NCI-H446 (cell line): ENCODE results near the gene MYT1.
"Not testable (repeated sequence)": the region's sequence is repeated elsewhere in the genome, so short reads cannot be mapped to it uniquely, and the experiment has no call there.

ENCODE experiments used
- DNase-seq, 2 experiments: peaks; one replicate each; lab custom pipeline; 2025; lab: John Stamatoyannopoulos, UW

The MYT1 gene

DNA sequence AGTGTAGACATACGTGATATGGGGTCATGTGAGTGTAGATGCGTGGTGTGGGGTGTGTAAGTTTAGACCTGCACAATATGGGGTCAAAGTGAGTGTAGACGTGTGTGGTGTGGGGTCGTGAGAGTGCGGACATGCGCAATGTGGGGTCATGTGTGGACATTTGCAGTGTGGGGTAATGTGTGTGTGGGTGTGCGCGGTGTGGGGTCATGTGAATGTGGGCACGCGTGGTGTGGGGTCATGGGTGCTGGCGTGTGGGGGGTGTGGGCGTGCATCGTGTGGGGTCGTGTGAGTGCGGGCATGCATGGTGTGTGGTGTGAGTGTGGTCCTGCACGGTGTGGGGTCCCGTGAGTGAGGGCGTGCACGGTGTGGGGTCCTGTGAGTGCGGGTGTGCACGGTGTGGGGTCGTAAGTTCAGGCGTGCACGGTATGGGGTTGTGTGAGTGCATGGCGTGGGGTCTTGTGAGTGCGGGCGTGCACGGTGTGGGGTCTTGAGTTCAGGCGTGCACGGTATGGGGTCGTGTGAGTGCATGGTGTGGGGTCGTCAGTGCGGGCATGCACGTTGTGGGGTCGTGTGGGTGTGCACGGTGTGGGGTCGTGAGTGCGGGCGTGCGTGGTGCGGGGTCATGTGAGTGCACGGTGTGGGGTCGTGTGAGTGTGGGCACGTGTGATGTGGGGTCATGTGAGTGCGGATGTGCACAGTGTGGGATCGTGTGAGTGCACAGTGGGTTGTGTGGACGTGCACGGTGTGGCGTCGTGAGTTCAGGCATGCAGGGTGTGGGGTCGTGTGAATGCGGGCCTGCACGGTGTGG is 105.6 kb downstream of the MYT1 start:
- no peak for DNase-seq

GRCh38 chr20:64271636-64272035 is 107.4 kb downstream of the MYT1 start:
- no peak for DNase-seq

GRCh38 chr20:64273109-64273508 is 108.9 kb downstream of the MYT1 start:
- no peak for DNase-seq

- DNase-seq, result no peak
Measured at GRCh38 chr20:64276817-64277216, 112.6 kb downstream of the MYT1 start.

- DNase-seq, result no peak
Measured at GRCh38 chr20:64277571-64278316, 113.5 kb downstream of the MYT1 start.

GRCh38 chr20:64278317-64278681 is 114.0 kb downstream of the MYT1 start:
- DNase-seq, result no peak

DNA sequence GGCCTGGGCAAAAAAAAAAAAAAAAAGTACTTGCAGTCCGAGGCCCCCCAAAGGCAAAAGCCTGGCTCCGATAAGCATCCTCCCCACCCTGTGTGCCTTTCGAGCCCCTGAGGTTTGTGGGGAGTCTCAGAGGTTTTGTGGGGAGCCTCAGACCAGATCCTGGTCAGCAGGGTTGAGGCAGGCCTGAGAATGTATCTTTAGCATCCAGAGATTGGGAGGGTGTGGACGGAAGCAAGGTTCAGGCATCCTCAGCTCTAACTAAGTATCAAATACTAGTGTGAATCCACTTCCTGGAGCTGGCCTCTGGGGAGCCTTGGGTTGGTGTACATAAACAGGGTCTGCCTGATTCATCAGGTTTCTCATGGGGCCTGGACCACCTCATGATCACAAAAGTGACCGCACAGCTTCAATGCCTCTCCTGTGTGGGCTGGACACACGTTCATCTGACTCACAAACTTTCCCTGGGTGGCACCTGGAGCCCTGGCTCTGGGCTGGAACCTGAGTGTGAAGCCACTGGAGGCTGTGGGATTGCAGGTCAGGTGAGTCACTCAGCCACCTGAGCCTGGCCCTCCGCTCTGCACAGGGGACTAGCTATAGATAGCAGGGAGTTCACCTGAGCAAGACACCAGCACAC is 115.7 kb downstream of the MYT1 start:
- DNase-seq, result no peak

GRCh38 chr20:64280460-64280843 is 116.2 kb downstream of the MYT1 start:
- no peak for DNase-seq

GRCh38 chr20:64283646-64284045 is 119.4 kb downstream of the MYT1 start:
- DNase-seq, result no peak

GRCh38 chr20:64285579-64286446 is 121.6 kb downstream of the MYT1 start:
- peak; percentile 51 to 77 for DNase-seq

- DNase-seq, result not testable (repeated sequence)
Measured at GRCh38 chr20:64286447-64287263, 122.4 kb downstream of the MYT1 start.

DNA sequence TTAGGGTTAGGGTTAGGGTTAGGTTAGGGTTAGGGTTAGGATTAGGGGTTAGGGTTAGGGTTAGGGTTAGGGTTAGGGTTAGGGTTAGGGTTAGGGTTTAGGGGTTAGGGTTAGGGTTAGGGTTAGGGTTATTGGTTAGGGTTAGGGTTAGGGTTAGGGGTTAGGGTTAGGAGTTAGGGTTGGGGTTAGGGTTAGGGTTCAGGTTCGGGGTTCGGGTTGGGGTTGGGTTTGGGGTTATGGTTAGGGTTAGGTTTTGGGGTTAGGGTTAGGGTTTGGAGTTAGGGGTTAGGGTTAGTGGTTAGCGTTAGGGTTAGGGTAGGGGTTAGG is 123.0 kb downstream of the MYT1 start:
- not testable (repeated sequence) for DNase-seq
